MCF 10A (cell line): Measurements from ENCODE around the gene GAS7. TPM values are rescaled to one million over a fixed set of nuclear protein-coding genes. Genes with fewer than 3 reads are reported as not detected.
A peak's percentile ranks its signal among the peaks of the same experiment; 100 is the strongest.

Source experiments
- BruUV-seq: library from RNA; stranded (reverse); fragments of 400-500 nt; replicated peaks from 2 replicates; lab custom pipeline; 2021; lab: Mats Ljungman, UMichigan
- CTCF ChIA-PET: fragments of 300-600 bp; sonication (Branson Sonifier 250); formaldehyde crosslinking; extraction: SDS; loops from one replicate; lab custom pipeline; 2021; ENCODE audit warnings: antibody characterized with exemption, inconsistent platforms; lab: Yijun Ruan, JAX
- POLR2A ChIA-PET: fragments of 300-600, 350-650 bp; sonication (Branson Sonifier 250); formaldehyde crosslinking; extraction: SDS; loops from one replicate; lab custom pipeline; 2020; ENCODE audit warnings: antibody characterized with exemption, inconsistent platforms; lab: Yijun Ruan, JAX
- DNase-seq: peaks from one replicate; pipeline ENCODE4 v3.0.0-alpha.2; 2018; ENCODE audit not compliant: unreplicated experiment
- H3K27ac Mint-ChIP-seq: one replicate; pipeline ENCODE4 v1.8.0; 2022; ENCODE audit warnings: mild to moderate bottlenecking, low read depth, mixed read lengths; ENCODE audit not compliant: unreplicated experiment
- H3K27me3 Mint-ChIP-seq: one replicate; pipeline ENCODE4 v1.8.0; 2022; ENCODE audit warnings: mixed read lengths; ENCODE audit not compliant: insufficient read depth, unreplicated experiment
- H3K36me3 Mint-ChIP-seq: one replicate; pipeline ENCODE4 v1.8.0; 2022; ENCODE audit warnings: mild to moderate bottlenecking, moderate library complexity, mixed read lengths; ENCODE audit not compliant: insufficient read depth, unreplicated experiment
- H3K4me1 Mint-ChIP-seq: one replicate; pipeline ENCODE4 v1.8.0; 2022; ENCODE audit warnings: mixed read lengths; ENCODE audit not compliant: insufficient read depth, unreplicated experiment
- H3K4me3 Mint-ChIP-seq: one replicate; pipeline ENCODE4 v1.8.0; 2022; ENCODE audit warnings: mild to moderate bottlenecking, moderate library complexity, mixed read lengths; ENCODE audit not compliant: unreplicated experiment
- H3K9me3 Mint-ChIP-seq: one replicate; pipeline ENCODE4 v1.8.0; 2022; ENCODE audit warnings: mixed read lengths; ENCODE audit not compliant: unreplicated experiment
- CTCF ChIP-seq: fragments of 200-600 bp; IDR thresholded peaks from one replicate; pipeline ENCODE4 v1.8.0; 2022; ENCODE audit warnings: antibody characterized with exemption, mild to moderate bottlenecking; ENCODE audit not compliant: unreplicated experiment
- intact Hi-C: fragments of 100-400 bp; cut with micrococcal nuclease; formaldehyde crosslinking; loops from 2 replicates; pipeline ENCODE4 v1.14.1; 2022
- total RNA-seq: library from RNA; stranded (reverse); gene quantifications from 2 replicates; pipeline ENCODE4 v1.2.3, GENCODE V29; 2022

The GAS7 gene
- total RNA-seq, 1 experiment from 2014 or later, result not detected

- DNase-seq, result peak; percentile 38
- Mint-ChIP-seq H3K27me3 (no peaks in the 10 kb centered on the region), H3K36me3 (peaks cover 6% of the 10 kb centered on the region), H3K27ac (no peak overlapping the region), H3K9me3 (peaks cover 16% of the 10 kb centered on the region), H3K4me1 (no peaks in the 10 kb centered on the region), H3K4me3 (no peak overlapping the region)
- peak; percentile 53 for TF ChIP-seq CTCF
- intact Hi-C loops, result no loop called here
- ChIA-PET POLR2A (no interaction called here), CTCF (interaction anchor here (0.8 kb wide), 1 partner anchor 9 kb away, joined by 3 read pairs; no protein-coding TSS in a partner anchor)
- no TSS peak for BruUV-seq
Measured at GRCh38 chr17:9987779-9988585, 210.4 kb downstream of the GAS7 start.

- DNase-seq, result no peak
- H3K9me3 Mint-ChIP-seq, result peaks cover 16% of the 10 kb centered on the region
- no peak overlapping the region for H3K27ac Mint-ChIP-seq
- intact Hi-C loops, result no loop called here
- H3K36me3 Mint-ChIP-seq, result peaks cover 13% of the 10 kb centered on the region
- ChIA-PET CTCF (interaction anchor here (0.5 to 0.6 kb wide), 2 partner anchors 12 to 1210 kb away, joined by 4 to 6 read pairs; no protein-coding TSS in a partner anchor), POLR2A (no interaction called here)
- BruUV-seq, result no TSS peak
- no peak overlapping the region for H3K4me3 Mint-ChIP-seq
- TF ChIP-seq CTCF, result no peak
- H3K4me1 Mint-ChIP-seq, result no peaks in the 10 kb centered on the region
- no peaks in the 10 kb centered on the region for H3K27me3 Mint-ChIP-seq
Measured at GRCh38 chr17:9986754-9987382, 211.5 kb downstream of the GAS7 start.

- no TSS peak for BruUV-seq
- intact Hi-C loops, result no loop called here
- no peak for DNase-seq
- Mint-ChIP-seq H3K4me3 (no peak overlapping the region), H3K27me3 (no peaks in the 10 kb centered on the region), H3K4me1 (no peaks in the 10 kb centered on the region), H3K9me3 (peaks cover 15% of the 10 kb centered on the region), H3K27ac (no peak overlapping the region), H3K36me3 (peaks cover 13% of the 10 kb centered on the region)
- ChIA-PET CTCF (interaction anchor here (0.7 to 1.0 kb wide), 2 partner anchors 286 to 661 kb away, joined by 3 to 5 read pairs; no protein-coding TSS in a partner anchor), POLR2A (no interaction called here)
- no peak for TF ChIP-seq CTCF
Measured at GRCh38 chr17:9985646-9986045, 212.8 kb downstream of the GAS7 start.

- Mint-ChIP-seq H3K36me3 (peaks cover 13% of the 10 kb centered on the region), H3K9me3 (peaks cover 7% of the 10 kb centered on the region), H3K4me3 (no peak overlapping the region), H3K27me3 (no peaks in the 10 kb centered on the region), H3K4me1 (no peaks in the 10 kb centered on the region), H3K27ac (no peak overlapping the region)
- ChIA-PET CTCF (interaction anchor here (0.7 to 1.7 kb wide), 3 partner anchors 173 to 285 kb away, joined by 3 read pairs; no protein-coding TSS in a partner anchor), POLR2A (interaction anchor here (0.6 kb wide), 1 partner anchor 47 kb away, joined by 3 read pairs; no protein-coding TSS in a partner anchor)
- DNase-seq, result no peak
- TF ChIP-seq CTCF, result no peak
- intact Hi-C loops, result no loop called here
- no TSS peak for BruUV-seq
Measured at GRCh38 chr17:9984768-9985167, 213.6 kb downstream of the GAS7 start.
